Kidney epithelial cell (primary cell): ENCODE data around the gene UCP1. TPM values are rescaled to one million over a fixed set of nuclear protein-coding genes. Genes with fewer than 3 reads are reported as not detected.

Experiments used
- DNase-seq: peaks from one replicate; pipeline ENCODE4 v3.0.0-alpha.2; 2010; ENCODE audit warnings: low read depth
- H3K27me3 ChIP-seq: 2 replicates; pipeline ENCODE4 v1.6.0; 2011; ENCODE audit warnings: low read length; ENCODE audit not compliant: control insufficient read depth, insufficient read depth
- H3K36me3 ChIP-seq: 2 replicates; pipeline ENCODE4 v1.5.1; 2011; ENCODE audit warnings: low read length; ENCODE audit not compliant: control insufficient read depth, insufficient read depth
- H3K4me3 ChIP-seq: 2 replicates; pipeline ENCODE4 v1.5.1; 2011; ENCODE audit warnings: low read depth, mild to moderate bottlenecking, control low read depth, low read length
- total RNA-seq: library from RNA; depleted of rRNA; stranded (reverse); fragments of >200 nt; gene quantifications from 2 replicates; pipeline ENCODE4 v1.2.3, GENCODE V29; 2015
- TF ChIP-seq, protein P1 (sequence below): IDR thresholded peaks from 2 replicates; pipeline ENCODE4 v1.5.1; 2011; ENCODE audit warnings: mild to moderate bottlenecking, moderate library complexity, low read length, control low read depth, inconsistent platforms; ENCODE audit not compliant: insufficient read depth, poor library complexity, severe bottlenecking

The UCP1 gene
- total RNA-seq, 1 donor from 2014 or later: 0.58 TPM

DNA sequence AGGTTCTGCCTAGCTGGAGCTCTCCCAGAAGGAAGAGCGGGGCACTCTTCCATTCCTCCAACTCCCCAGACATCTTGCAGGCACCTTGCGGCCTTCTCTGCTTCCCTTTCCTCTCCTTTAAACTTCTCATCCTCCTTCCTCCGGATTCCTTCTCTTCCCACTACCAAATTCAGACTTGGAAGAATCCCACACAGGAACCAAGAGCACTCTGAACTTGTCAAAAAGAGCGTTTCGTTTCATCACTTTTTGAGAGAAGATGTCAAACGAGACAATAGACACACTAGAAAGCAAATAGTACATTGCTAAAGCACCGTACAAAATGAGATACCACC is 512 bp upstream of the UCP1 start:
- TF ChIP-seq, protein P1, sequence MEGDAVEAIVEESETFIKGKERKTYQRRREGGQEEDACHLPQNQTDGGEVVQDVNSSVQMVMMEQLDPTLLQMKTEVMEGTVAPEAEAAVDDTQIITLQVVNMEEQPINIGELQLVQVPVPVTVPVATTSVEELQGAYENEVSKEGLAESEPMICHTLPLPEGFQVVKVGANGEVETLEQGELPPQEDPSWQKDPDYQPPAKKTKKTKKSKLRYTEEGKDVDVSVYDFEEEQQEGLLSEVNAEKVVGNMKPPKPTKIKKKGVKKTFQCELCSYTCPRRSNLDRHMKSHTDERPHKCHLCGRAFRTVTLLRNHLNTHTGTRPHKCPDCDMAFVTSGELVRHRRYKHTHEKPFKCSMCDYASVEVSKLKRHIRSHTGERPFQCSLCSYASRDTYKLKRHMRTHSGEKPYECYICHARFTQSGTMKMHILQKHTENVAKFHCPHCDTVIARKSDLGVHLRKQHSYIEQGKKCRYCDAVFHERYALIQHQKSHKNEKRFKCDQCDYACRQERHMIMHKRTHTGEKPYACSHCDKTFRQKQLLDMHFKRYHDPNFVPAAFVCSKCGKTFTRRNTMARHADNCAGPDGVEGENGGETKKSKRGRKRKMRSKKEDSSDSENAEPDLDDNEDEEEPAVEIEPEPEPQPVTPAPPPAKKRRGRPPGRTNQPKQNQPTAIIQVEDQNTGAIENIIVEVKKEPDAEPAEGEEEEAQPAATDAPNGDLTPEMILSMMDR: no peak
- H3K36me3 ChIP-seq: no peaks in the 10 kb centered on the region
- DNase-seq: no peak
- peaks cover 23% of the 10 kb centered on the region for H3K27me3 ChIP-seq
- peak overlapping the region; percentile 41 for H3K4me3 ChIP-seq

GRCh38 chr4:140559696-140560095 is 9.1 kb downstream of the UCP1 start:
- no peak for DNase-seq
- H3K4me3 ChIP-seq: no peak overlapping the region
- no peaks in the 10 kb centered on the region for H3K27me3 ChIP-seq
- TF ChIP-seq, protein P1: no peak
- no peaks in the 10 kb centered on the region for H3K36me3 ChIP-seq

- H3K36me3 ChIP-seq: no peaks in the 10 kb centered on the region
- H3K27me3 ChIP-seq: no peaks in the 10 kb centered on the region
- no peak for DNase-seq
- TF ChIP-seq, protein P1: no peak
- H3K4me3 ChIP-seq: no peak overlapping the region
These were observed 10.8 kb downstream of the UCP1 start for GRCh38 chr4:140557831-140558435.

DNA sequence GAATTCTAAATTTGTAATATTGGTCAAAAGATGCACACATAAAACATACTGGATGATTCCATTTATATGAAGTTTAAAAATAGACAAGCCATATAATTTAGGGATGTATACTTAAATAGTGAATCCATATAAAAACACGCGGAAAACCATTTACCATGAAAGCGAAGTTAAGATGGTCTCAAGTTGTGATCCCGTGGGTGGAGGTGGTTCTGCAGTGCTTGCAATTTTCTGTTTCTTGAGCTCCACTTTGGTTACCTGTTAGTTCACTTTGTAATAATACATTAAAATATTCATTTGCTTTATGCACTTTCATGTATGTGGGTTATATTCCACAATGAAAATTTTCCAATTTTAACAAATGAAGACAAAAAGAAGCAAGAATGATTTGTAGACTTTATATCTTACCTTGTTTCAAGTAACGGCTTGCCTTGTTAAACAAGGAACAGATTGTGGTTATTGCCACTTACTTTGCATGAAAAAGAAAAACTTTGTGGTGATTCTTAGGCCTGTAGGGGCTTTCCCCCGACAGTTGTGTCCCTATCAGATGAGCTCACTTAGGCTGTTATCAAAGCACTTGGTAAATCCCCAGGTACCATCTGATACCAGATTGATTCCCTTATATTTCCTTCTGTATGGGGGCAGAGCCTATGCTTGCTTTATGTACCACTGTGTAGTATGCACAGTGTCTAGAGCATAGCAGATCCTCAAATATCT is 12.2 kb downstream of the UCP1 start:
- no peaks in the 10 kb centered on the region for H3K36me3 ChIP-seq
- no peak overlapping the region for H3K4me3 ChIP-seq
- no peak for DNase-seq
- TF ChIP-seq, protein P1: no peak
- H3K27me3 ChIP-seq: no peaks in the 10 kb centered on the region

- TF ChIP-seq, protein P1: no peak
- Histone ChIP-seq H3K36me3 (no peaks in the 10 kb centered on the region), H3K4me3 (no peak overlapping the region), H3K27me3 (no peaks in the 10 kb centered on the region)
- DNase-seq: no peak
These were observed 34.7 kb downstream of the UCP1 start for GRCh38 chr4:140533951-140534480.
